GM18508 (cell line): ENCODE data around the gene PHF21A.

Experiments used
- ATAC-seq: cut with Tn5 transposase; IDR thresholded peaks from one replicate; pipeline ENCODE4 v1.9.1; 2021; ENCODE audit warnings: moderate number of reproducible peaks; ENCODE audit not compliant: insufficient read depth, unreplicated experiment

Gene PHF21A

GRCh38 chr11:46099963-46100316 lies 21.3 kb downstream of the PHF21A start:
- no peak for ATAC-seq

- ATAC-seq: no peak
These were observed 30.9 kb downstream of the PHF21A start for GRCh38 chr11:46090375-46090774.

GRCh38 chr11:46079662-46080061 lies 41.6 kb downstream of the PHF21A start:
- ATAC-seq: no peak

GRCh38 chr11:46075928-46076327 lies 45.3 kb downstream of the PHF21A start:
- no peak for ATAC-seq

GRCh38 chr11:46075168-46075567 lies 46.1 kb downstream of the PHF21A start:
- no peak for ATAC-seq

GRCh38 chr11:46073632-46074031 lies 47.6 kb downstream of the PHF21A start:
- no peak for ATAC-seq

- ATAC-seq: no peak
These were observed 48.9 kb downstream of the PHF21A start for GRCh38 chr11:46072172-46072964.

GRCh38 chr11:46071091-46071490 lies 50.2 kb downstream of the PHF21A start:
- no peak for ATAC-seq

GRCh38 chr11:46069595-46069994 lies 51.7 kb downstream of the PHF21A start:
- ATAC-seq: no peak

GRCh38 chr11:46066335-46066734 lies 54.9 kb downstream of the PHF21A start:
- no peak for ATAC-seq

- ATAC-seq: no peak
These were observed 55.6 kb downstream of the PHF21A start for GRCh38 chr11:46065681-46066080.

- ATAC-seq: no peak
These were observed 57.0 kb downstream of the PHF21A start for GRCh38 chr11:46064221-46064620.

- no peak for ATAC-seq
These were observed 58.1 kb downstream of the PHF21A start for GRCh38 chr11:46063138-46063537.

- no peak for ATAC-seq
These were observed 61.2 kb downstream of the PHF21A start for GRCh38 chr11:46060013-46060412.

- ATAC-seq: no peak
These were observed 63.8 kb downstream of the PHF21A start for GRCh38 chr11:46057489-46057888.

- ATAC-seq: no peak
These were observed 65.9 kb downstream of the PHF21A start for GRCh38 chr11:46055371-46055770.

- ATAC-seq: no peak
These were observed 70.2 kb downstream of the PHF21A start for GRCh38 chr11:46051102-46051501.

GRCh38 chr11:46050662-46051061 lies 70.6 kb downstream of the PHF21A start:
- ATAC-seq: no peak

GRCh38 chr11:46050003-46050461 lies 71.2 kb downstream of the PHF21A start:
- ATAC-seq: no peak

- no peak for ATAC-seq
These were observed 71.8 kb downstream of the PHF21A start for GRCh38 chr11:46049325-46049897.

GRCh38 chr11:46048198-46048597 lies 73.1 kb downstream of the PHF21A start:
- ATAC-seq: no peak

GRCh38 chr11:46047520-46047919 lies 73.7 kb downstream of the PHF21A start:
- no peak for ATAC-seq
